Loucy (cell line): ENCODE results near the gene HOXA7.

Experiments used
- H2AFZ ChIP-seq: fragments of 200-600 bp; sonication (generic); 2 replicates; pipeline ENCODE4 v1.6.0; 2016; ENCODE audit warnings: antibody characterized with exemption, mild to moderate bottlenecking, low read length, moderate library complexity
- H3F3A ChIP-seq: fragments of 200-600 bp; 2 replicates; pipeline ENCODE4 v1.6.0; 2016; ENCODE audit warnings: antibody characterized with exemption, low read depth, mild to moderate bottlenecking
- H3K27me3 ChIP-seq: fragments of 200-600 bp; sonication (generic); 2 replicates; pipeline ENCODE4 v1.6.1; 2014; ENCODE audit warnings: low read length, mild to moderate bottlenecking; ENCODE audit not compliant: insufficient read depth, poor library complexity, severe bottlenecking
- H3K36me3 ChIP-seq: fragments of 200-600 bp; sonication (generic); 2 replicates; pipeline ENCODE4 v1.6.1; 2016; ENCODE audit warnings: low read length; ENCODE audit not compliant: insufficient read depth
- H3K4me1 ChIP-seq: fragments of 200-600 bp; sonication (generic); 2 replicates; pipeline ENCODE4 v1.5.1; 2014; ENCODE audit warnings: low read length, mild to moderate bottlenecking; ENCODE audit not compliant: insufficient read depth, poor library complexity, severe bottlenecking
- H3K4me2 ChIP-seq: fragments of 200-600 bp; sonication (generic); 2 replicates; pipeline ENCODE4 v1.6.0; 2014; ENCODE audit warnings: antibody characterized with exemption, low read length, low read depth, mild to moderate bottlenecking; ENCODE audit not compliant: poor library complexity, severe bottlenecking
- H3K4me3 ChIP-seq: fragments of 200-600 bp; sonication (generic); 2 replicates; pipeline ENCODE4 v1.5.1; 2014; ENCODE audit warnings: low read length, mild to moderate bottlenecking, mixed read lengths; ENCODE audit not compliant: poor library complexity, severe bottlenecking
- H3K79me2 ChIP-seq: fragments of 200-600 bp; sonication (generic); 2 replicates; pipeline ENCODE4 v1.6.1; 2014; ENCODE audit warnings: low read length; ENCODE audit not compliant: insufficient read depth
- H3K9ac ChIP-seq: fragments of 200-600 bp; sonication (generic); 2 replicates; pipeline ENCODE4 v1.6.0; 2014; ENCODE audit warnings: mild to moderate bottlenecking, low read depth, low read length, moderate library complexity; ENCODE audit not compliant: poor library complexity, severe bottlenecking
- H3K9me2 ChIP-seq: fragments of 200-600 bp; sonication (generic); replicated peaks from 2 replicates; pipeline ENCODE4 v1.6.1; 2016; ENCODE audit warnings: low read depth, low read length, mixed read lengths
- H3K9me3 ChIP-seq: fragments of 200-600 bp; sonication (generic); 2 replicates; pipeline ENCODE4 v1.6.1; 2014; ENCODE audit warnings: mild to moderate bottlenecking, antibody characterized with exemption, low read length, low read depth; ENCODE audit not compliant: insufficient read depth
- H4K20me1 ChIP-seq: fragments of 200-600 bp; sonication (generic); 2 replicates; pipeline ENCODE4 v1.6.0; 2014; ENCODE audit warnings: antibody characterized with exemption, low read length, mild to moderate bottlenecking; ENCODE audit not compliant: insufficient read depth, poor library complexity, severe bottlenecking
- EZH2phosphoT487 ChIP-seq: fragments of 200-600 bp; IDR thresholded peaks from 2 replicates; pipeline ENCODE4 v1.6.1; 2018; ENCODE audit warnings: antibody characterized with exemption, mild to moderate bottlenecking, moderate library complexity, borderline replicate concordance
- TF ChIP-seq, protein P1 (sequence below): fragments of 200-600 bp; sonication (generic); conservative IDR thresholded peaks from 2 replicates; pipeline ENCODE4 v1.5.1; 2014; ENCODE audit warnings: mild to moderate bottlenecking, antibody characterized with exemption, low read length

HOXA7 gene

GRCh38 chr7:27148756-27149641 lies 7.5 kb downstream of the HOXA7 start:
- H3K4me1 ChIP-seq: peaks cover 32% of the 10 kb centered on the region
- peaks cover 81% of the 10 kb centered on the region for H4K20me1 ChIP-seq
- TF ChIP-seq, protein P1, sequence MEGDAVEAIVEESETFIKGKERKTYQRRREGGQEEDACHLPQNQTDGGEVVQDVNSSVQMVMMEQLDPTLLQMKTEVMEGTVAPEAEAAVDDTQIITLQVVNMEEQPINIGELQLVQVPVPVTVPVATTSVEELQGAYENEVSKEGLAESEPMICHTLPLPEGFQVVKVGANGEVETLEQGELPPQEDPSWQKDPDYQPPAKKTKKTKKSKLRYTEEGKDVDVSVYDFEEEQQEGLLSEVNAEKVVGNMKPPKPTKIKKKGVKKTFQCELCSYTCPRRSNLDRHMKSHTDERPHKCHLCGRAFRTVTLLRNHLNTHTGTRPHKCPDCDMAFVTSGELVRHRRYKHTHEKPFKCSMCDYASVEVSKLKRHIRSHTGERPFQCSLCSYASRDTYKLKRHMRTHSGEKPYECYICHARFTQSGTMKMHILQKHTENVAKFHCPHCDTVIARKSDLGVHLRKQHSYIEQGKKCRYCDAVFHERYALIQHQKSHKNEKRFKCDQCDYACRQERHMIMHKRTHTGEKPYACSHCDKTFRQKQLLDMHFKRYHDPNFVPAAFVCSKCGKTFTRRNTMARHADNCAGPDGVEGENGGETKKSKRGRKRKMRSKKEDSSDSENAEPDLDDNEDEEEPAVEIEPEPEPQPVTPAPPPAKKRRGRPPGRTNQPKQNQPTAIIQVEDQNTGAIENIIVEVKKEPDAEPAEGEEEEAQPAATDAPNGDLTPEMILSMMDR: no peak
- TF ChIP-seq EZH2phosphoT487: no peak
- H2AFZ ChIP-seq: no peak overlapping the region
- H3K4me2 ChIP-seq: peak overlapping the region; percentile 91
- no peaks in the 10 kb centered on the region for H3F3A ChIP-seq
- peaks cover 35% of the 10 kb centered on the region for H3K27me3 ChIP-seq
- H3K9me3 ChIP-seq: no peaks in the 10 kb centered on the region
- H3K9me2 ChIP-seq: no peaks in the 10 kb centered on the region
- H3K9ac ChIP-seq: peak overlapping the region; percentile 99
- H3K79me2 ChIP-seq: peaks cover 100% of the 10 kb centered on the region
- peaks cover 58% of the 10 kb centered on the region for H3K36me3 ChIP-seq
- H3K4me3 ChIP-seq: peak overlapping the region; percentile 94

- Histone ChIP-seq H3K4me1 (peaks cover 32% of the 10 kb centered on the region), H3F3A (no peaks in the 10 kb centered on the region), H3K4me3 (peak overlapping the region; percentile 94), H3K36me3 (peaks cover 66% of the 10 kb centered on the region), H3K27me3 (peaks cover 35% of the 10 kb centered on the region), H3K9me2 (no peaks in the 10 kb centered on the region), H3K9ac (peak overlapping the region; percentile 99), H2AFZ (no peak overlapping the region), H3K9me3 (no peaks in the 10 kb centered on the region), H3K79me2 (peaks cover 100% of the 10 kb centered on the region), H4K20me1 (peaks cover 89% of the 10 kb centered on the region), H3K4me2 (peak overlapping the region; percentile 91)
- TF ChIP-seq EZH2phosphoT487: no peak
- TF ChIP-seq, protein P1: no peak
These were observed 8.3 kb downstream of the HOXA7 start for GRCh38 chr7:27148031-27148755.

GRCh38 chr7:27147199-27148030 lies 9.1 kb downstream of the HOXA7 start, which contains the start of gene HOXA6:
HOXA6 (minus strand) TSS chr7:27147774; CDS start chr7:27147749, 25 bp downstream.
- Histone ChIP-seq H3K27me3 (peaks cover 35% of the 10 kb centered on the region), H3K9me2 (no peaks in the 10 kb centered on the region), H3K9me3 (no peaks in the 10 kb centered on the region), H4K20me1 (peaks cover 97% of the 10 kb centered on the region), H3K79me2 (peaks cover 100% of the 10 kb centered on the region), H3K4me2 (peak within 1 kb of the TSS; percentile 91), H2AFZ (no peak within 1 kb of the TSS), H3K9ac (peak within 1 kb of the TSS; percentile 99), H3K4me1 (peaks cover 31% of the 10 kb centered on the region), H3K4me3 (peak within 1 kb of the TSS; percentile 94), H3K36me3 (peaks cover 73% of the 10 kb centered on the region), H3F3A (no peaks in the 10 kb centered on the region)
- TF ChIP-seq EZH2phosphoT487: no peak
- TF ChIP-seq, protein P1: no peak
